ENCODE data around the gene FAM83F. TPM values are rescaled to one million over a fixed set of nuclear protein-coding genes. Genes with fewer than 3 reads are reported as not detected.

Gene FAM83F
- total and polyA plus RNA-seq, 3 donors from 2014 or later = 30.2 to 57.7 (median 41.1) TPM

GRCh38 chr22:40004836-40005235 lies 10.1 kb downstream of the FAM83F start:
- peaks cover 10% of the 10 kb centered on the region for H3K4me1 ChIP-seq

GRCh38 chr22:40006641-40007040 lies 11.9 kb downstream of the FAM83F start:
- no peaks in the 10 kb centered on the region for H3K9me3 ChIP-seq
- no peak for DNase-seq
- H3K4me1 ChIP-seq = peaks cover 10% of the 10 kb centered on the region
- 95 to 98% methylated on average over 7 to 8 of the region's 8 CpGs for WGBS, 2 donors
- no peak overlapping the region for H3K4me3 ChIP-seq
- intact Hi-C loops (cut with DNase I; ENCODE audit: low total_unique reads) = no loop called here
- H3K36me3 ChIP-seq (ENCODE audit: low read depth, missing control alignments) = no peaks in the 10 kb centered on the region
- no peak overlapping the region for H3K27ac ChIP-seq
- H3K27me3 ChIP-seq = no peaks in the 10 kb centered on the region
- TF ChIP-seq CTCF (IDR thresholded peaks at IDR 0.05) (no peak), POLR2A (IDR thresholded peaks at IDR 0.05) (no peak)

More at GRCh38 chr22:40004836-40005235, 10.1 kb downstream of the FAM83F start:
- H3K9me3 ChIP-seq = no peaks in the 10 kb centered on the region
- no peak overlapping the region for H3K4me3 ChIP-seq
- no peaks in the 10 kb centered on the region for H3K36me3 ChIP-seq (ENCODE audit: low read depth, missing control alignments)
- intact Hi-C loops (cut with DNase I; ENCODE audit: low total_unique reads) = no loop called here
- WGBS, 2 donors = 77 to 91% methylated on average over 6 of the region's 6 CpGs
- H3K27ac ChIP-seq = no peak overlapping the region
- DNase-seq = no peak
- H3K27me3 ChIP-seq = no peaks in the 10 kb centered on the region
- TF ChIP-seq POLR2A (IDR thresholded peaks at IDR 0.05) (no peak), CTCF (IDR thresholded peaks at IDR 0.05) (no peak)

- WGBS, 2 donors = 86 to 90% methylated on average over 27 of the region's 27 CpGs
These were observed 13.3 kb downstream of the FAM83F start for GRCh38 chr22:40007853-40008710.

GRCh38 chr22:40008726-40009291 lies 14.1 kb downstream of the FAM83F start:
- 85 to 88% methylated on average over 10 of the region's 10 CpGs for WGBS, 2 donors
- TF ChIP-seq CTCF (IDR thresholded peaks at IDR 0.05) (no peak), POLR2A (IDR thresholded peaks at IDR 0.05) (no peak)
- peaks cover under 1% of the 10 kb centered on the region for H3K4me1 ChIP-seq

More at GRCh38 chr22:40007853-40008710, 13.3 kb downstream of the FAM83F start:
- Histone ChIP-seq H3K27me3 (no peaks in the 10 kb centered on the region), H3K4me3 (no peak overlapping the region), H3K9me3 (no peaks in the 10 kb centered on the region), H3K27ac (no peak overlapping the region), H3K4me1 (peaks cover 8% of the 10 kb centered on the region), H3K36me3 (ENCODE audit: low read depth, missing control alignments) (no peaks in the 10 kb centered on the region)
- intact Hi-C loops (cut with DNase I; ENCODE audit: low total_unique reads) = no loop called here
- no peak for DNase-seq
- TF ChIP-seq POLR2A (IDR thresholded peaks at IDR 0.05) = no peak
- TF ChIP-seq CTCF (IDR thresholded peaks at IDR 0.05) = no peak

More at GRCh38 chr22:40008726-40009291, 14.1 kb downstream of the FAM83F start:
- Histone ChIP-seq H3K27ac (no peak overlapping the region), H3K36me3 (ENCODE audit: low read depth, missing control alignments) (no peaks in the 10 kb centered on the region), H3K4me3 (no peak overlapping the region), H3K9me3 (no peaks in the 10 kb centered on the region), H3K27me3 (no peaks in the 10 kb centered on the region)
- intact Hi-C loops (cut with DNase I; ENCODE audit: low total_unique reads) = no loop called here
- DNase-seq = no peak
